SK-N-SH (cell line): ENCODE data around the gene EEA1. TPM values are rescaled to one million over a fixed set of nuclear protein-coding genes. Genes with fewer than 3 reads are reported as not detected.

ENCODE experiments used
- CTCF ChIA-PET: fragments of 300-600, 350-600 bp; formaldehyde crosslinking; extraction: SDS; loops from one replicate; lab custom pipeline; 2021; lab: Yijun Ruan, JAX
- POLR2A ChIA-PET: fragments of 350-600 bp; sonication (Branson Sonifier 250); formaldehyde crosslinking; extraction: SDS; loops from one replicate; lab custom pipeline; 2020; ENCODE audit warnings: antibody characterized with exemption, inconsistent platforms; lab: Yijun Ruan, JAX
- DNase-seq: peaks from one replicate; pipeline ENCODE4 v3.0.0; 2012
- H2AFZ ChIP-seq: fragments of 200-600 bp; sonication (generic); 2 replicates; pipeline ENCODE4 v1.8.1; 2016; ENCODE audit warnings: antibody characterized with exemption, mild to moderate bottlenecking, low read depth
- H3F3A ChIP-seq: fragments of 200-600 bp; sonication (generic); replicated peaks from 2 replicates; pipeline ENCODE3; 2016; ENCODE audit warnings: antibody characterized with exemption, mild to moderate bottlenecking; ENCODE audit not compliant: insufficient read depth
- H3K27ac ChIP-seq, 2 experiments: fragments of 200-500 bp in 1 of 2; fragments of 200-600 bp in 1 of 2; sonication (Bioruptor generic) in 1 of 2; sonication (generic), shearing (Covaris generic) in 1 of 2; 2 replicates each; pipeline versions ENCODE4 v1.5.1 to v1.6.1; 2014 to 2016; ENCODE audit warnings: low read depth in 2 of 2, inconsistent platforms in 1 of 2, low read length in 1 of 2, mild to moderate bottlenecking in 1 of 2, mixed read lengths in 1 of 2
- H3K27me3 ChIP-seq: fragments of 200-600 bp; sonication (generic), shearing (Covaris generic); 2 replicates; pipeline ENCODE4 v1.6.1; 2016; ENCODE audit warnings: mixed run types; ENCODE audit not compliant: insufficient read depth
- H3K36me3 ChIP-seq, 2 experiments: fragments of 200-500 bp in 1 of 2; fragments of 200-600 bp in 1 of 2; sonication (Bioruptor generic) in 1 of 2; sonication (generic) in 1 of 2; replicated peaks in 1 of 2; 2 replicates each; pipeline versions ENCODE3 to v1.5.1; 2014 to 2016; ENCODE audit warnings: low read length in 1 of 2, mild to moderate bottlenecking in 1 of 2; ENCODE audit not compliant: insufficient read depth in 2 of 2, control insufficient read depth in 1 of 2
- H3K4me1 ChIP-seq, 2 experiments: fragments of 200-500 bp in 1 of 2; fragments of 200-600 bp in 1 of 2; sonication (Bioruptor generic) in 1 of 2; sonication (generic), shearing (Covaris generic) in 1 of 2; 2 replicates each; pipeline versions ENCODE4 v1.5.1 to v1.6.1; 2014 to 2016; ENCODE audit warnings: low read depth in 1 of 2, low read length in 1 of 2, mixed run types in 1 of 2; ENCODE audit not compliant: insufficient read depth in 2 of 2, control insufficient read depth in 1 of 2
- H3K4me2 ChIP-seq: fragments of 200-600 bp; sonication (generic), shearing (Covaris generic); 2 replicates; pipeline ENCODE4 v1.6.1; 2017; ENCODE audit warnings: mixed run types
- H3K4me3 ChIP-seq, 2 experiments: fragments of 200-500 bp in 1 of 2; fragments of 200-600 bp in 1 of 2; sonication (Bioruptor generic) in 1 of 2; sonication (generic), shearing (Covaris generic) in 1 of 2; 2 replicates each; pipeline versions ENCODE4 v1.5.1 to v1.8.1; 2014 to 2016; ENCODE audit warnings: low read depth in 2 of 2, inconsistent platforms in 1 of 2, low read length in 1 of 2, mild to moderate bottlenecking in 1 of 2, mixed read lengths in 1 of 2, moderate library complexity in 1 of 2
- H3K79me2 ChIP-seq: fragments of 200-600 bp; sonication (generic); 2 replicates; pipeline ENCODE4 v1.8.1; 2017; ENCODE audit warnings: mild to moderate bottlenecking; ENCODE audit not compliant: insufficient read depth
- H3K9ac ChIP-seq: fragments of 200-600 bp; sonication (generic); 2 replicates; pipeline ENCODE4 v1.6.1; 2017; ENCODE audit warnings: mixed run types
- H3K9me2 ChIP-seq: fragments of 200-600 bp; sonication (generic); 2 replicates; pipeline ENCODE4 v1.6.1; 2017; ENCODE audit warnings: mixed run types
- H3K9me3 ChIP-seq: fragments of 200-600 bp; sonication (generic); 2 replicates; pipeline ENCODE4 v1.6.1; 2017; ENCODE audit warnings: mixed run types, mild to moderate bottlenecking, moderate library complexity
- H4K20me1 ChIP-seq: fragments of 200-600 bp; sonication (generic); 2 replicates; pipeline ENCODE4 v1.6.1; 2017; ENCODE audit warnings: mild to moderate bottlenecking, mixed run types; ENCODE audit not compliant: insufficient read depth
- EP300 ChIP-seq, 2 experiments: IDR thresholded peaks; 2 replicates each; pipeline versions ENCODE4 v1.4.0 to v1.6.1; 2012; ENCODE audit warnings: borderline replicate concordance in 1 of 2, low read depth in 1 of 2, low read length in 1 of 2
- EZH2phosphoT487 ChIP-seq: fragments of 200-600 bp; sonication (generic); IDR thresholded peaks from 2 replicates; pipeline ENCODE4 v1.6.1; 2017; ENCODE audit warnings: low read depth, mixed run types, mild to moderate bottlenecking, antibody characterized with exemption, moderate library complexity, borderline replicate concordance
- MAX ChIP-seq: IDR thresholded peaks from 2 replicates; pipeline ENCODE4 v1.4.0; 2012; ENCODE audit warnings: low read depth
- MEF2A ChIP-seq: IDR thresholded peaks from 2 replicates; pipeline ENCODE4 v1.4.0; 2012; ENCODE audit warnings: low read depth, borderline replicate concordance
- MXI1 ChIP-seq: IDR thresholded peaks from 2 replicates; pipeline ENCODE4 v1.6.1; 2012; ENCODE audit warnings: mild to moderate bottlenecking, low read depth, low read length, improper control_type of control experiment
- NFIC ChIP-seq: IDR thresholded peaks from 2 replicates; pipeline ENCODE4 v1.4.0; 2012; ENCODE audit warnings: borderline replicate concordance
- NRF1 ChIP-seq: IDR thresholded peaks from 2 replicates; pipeline ENCODE4 v1.6.1; 2012; ENCODE audit warnings: low read depth, mild to moderate bottlenecking, low read length
- POLR2AphosphoS5 ChIP-seq: IDR thresholded peaks from 2 replicates; pipeline ENCODE4 v1.6.1; 2012; ENCODE audit warnings: low read depth, low read length
- RCOR1 ChIP-seq: fragments of 150-350 bp; IDR thresholded peaks from 2 replicates; pipeline ENCODE4 v1.6.1; 2017; ENCODE audit warnings: antibody characterized with exemption, low read length
- RFX5 ChIP-seq: IDR thresholded peaks from 2 replicates; pipeline ENCODE4 v1.6.1; 2012; ENCODE audit warnings: mild to moderate bottlenecking, improper control_type of control experiment, low read length
- SIN3A ChIP-seq: IDR thresholded peaks from 2 replicates; pipeline ENCODE4 v1.6.1; 2012; ENCODE audit warnings: low read depth, mild to moderate bottlenecking, low read length, moderate library complexity, borderline replicate concordance
- TCF12 ChIP-seq: IDR thresholded peaks from 2 replicates; pipeline ENCODE4 v1.4.0; 2012
- TEAD4 ChIP-seq: IDR thresholded peaks from 2 replicates; pipeline ENCODE4 v1.4.0; 2012; ENCODE audit warnings: mild to moderate bottlenecking, borderline replicate concordance; ENCODE audit not compliant: insufficient read depth
- USF2 ChIP-seq: fragments of 150-350 bp; IDR thresholded peaks from 2 replicates; pipeline ENCODE4 v1.6.1; 2017; ENCODE audit warnings: antibody characterized with exemption, low read length, low read depth, borderline replicate concordance
- YY1 ChIP-seq: IDR thresholded peaks from 2 replicates; pipeline ENCODE4 v1.4.0; 2012; ENCODE audit warnings: low read depth, mild to moderate bottlenecking
- ZBTB33 ChIP-seq: IDR thresholded peaks from 2 replicates; pipeline ENCODE4 v1.4.0; 2012; ENCODE audit warnings: low read depth, borderline replicate concordance
- WGBS: methylation state at CpG from one replicate; pipeline ENCODE4 v1.1.6; 2017; ENCODE audit warnings: low lambda C conversion rate; 5-methylcytosine and 5-hydroxymethylcytosine counted together
- polyA plus RNA-seq, 3 experiments: library from polyadenylated mRNA; depleted of rRNA; stranded (reverse); fragments of >200 nt; gene quantifications; 2 replicates each; pipeline ENCODE4 v1.2.3, GENCODE V29; 2012
- TF ChIP-seq, protein P1 (sequence below): fragments of 150-350 bp; IDR thresholded peaks from 2 replicates; pipeline ENCODE4 v1.6.1; 2016; ENCODE audit warnings: mild to moderate bottlenecking, low read depth, low read length
- TF ChIP-seq, protein P2 (sequence below): IDR thresholded peaks from 2 replicates; pipeline ENCODE4 v1.4.0; 2012; ENCODE audit warnings: low read depth, borderline replicate concordance
- TF ChIP-seq, protein P3 (sequence below): fragments of 200-600 bp; sonication (generic); IDR thresholded peaks from 2 replicates; pipeline ENCODE4 v1.6.1; 2017; ENCODE audit warnings: antibody characterized with exemption, mild to moderate bottlenecking, moderate library complexity
- TF ChIP-seq, protein P4 (sequence below): IDR thresholded peaks from 2 replicates; pipeline ENCODE4 v1.6.1; 2012; ENCODE audit warnings: mild to moderate bottlenecking, low read depth, low read length, moderate library complexity

EEA1 gene
- polyA plus RNA-seq, 1 of the 3 experiments (the other 2 are of a cell fraction): 1.5 TPM

- no peaks in the 10 kb centered on the region for H3K27me3 ChIP-seq
- ChIA-PET CTCF (interaction anchor here (0.9 kb wide), 1 partner anchor 14 kb away, joined by 3 read pairs; no protein-coding TSS in a partner anchor), POLR2A (no interaction called here)
- peaks cover 0 to 6% of the 10 kb centered on the region in 2 experiments for H3K36me3 ChIP-seq
- H3K9me3 ChIP-seq: no peaks in the 10 kb centered on the region
- 8% methylated on average over 3 of the region's 3 CpGs for WGBS
- H3K4me2 ChIP-seq: peak overlapping the region; percentile 74
- H3K4me1 ChIP-seq: peaks cover 0 to 11% of the 10 kb centered on the region in 2 experiments; a peak in 2 of 4 replicates
- H3K27ac ChIP-seq: peak overlapping the region; percentile 31 to 96
- no peaks in the 10 kb centered on the region for H4K20me1 ChIP-seq
- peaks cover 83% of the 10 kb centered on the region for H3K79me2 ChIP-seq
- H3K9ac ChIP-seq: peak overlapping the region; percentile 59; the same call in 1 of the 2 replicates
- H3K9me2 ChIP-seq: no peaks in the 10 kb centered on the region
- peak overlapping the region in 1 of 2 experiments; percentile 27; a peak in 2 of 4 replicates for H3K4me3 ChIP-seq
- peak; percentile 8 for DNase-seq
- H3F3A ChIP-seq: peaks cover 33% of the 10 kb centered on the region
- peak overlapping the region; percentile 15; the same call in 1 of the 2 replicates for H2AFZ ChIP-seq
- TF ChIP-seq, protein P1, sequence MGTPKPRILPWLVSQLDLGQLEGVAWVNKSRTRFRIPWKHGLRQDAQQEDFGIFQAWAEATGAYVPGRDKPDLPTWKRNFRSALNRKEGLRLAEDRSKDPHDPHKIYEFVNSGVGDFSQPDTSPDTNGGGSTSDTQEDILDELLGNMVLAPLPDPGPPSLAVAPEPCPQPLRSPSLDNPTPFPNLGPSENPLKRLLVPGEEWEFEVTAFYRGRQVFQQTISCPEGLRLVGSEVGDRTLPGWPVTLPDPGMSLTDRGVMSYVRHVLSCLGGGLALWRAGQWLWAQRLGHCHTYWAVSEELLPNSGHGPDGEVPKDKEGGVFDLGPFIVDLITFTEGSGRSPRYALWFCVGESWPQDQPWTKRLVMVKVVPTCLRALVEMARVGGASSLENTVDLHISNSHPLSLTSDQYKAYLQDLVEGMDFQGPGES: no peak
- TF ChIP-seq NFIC (peak; percentile 89), MAX (no peak; the same call in 1 of the 2 replicates), RFX5 (no peak), USF2 (no peak), NRF1 (no peak), ZBTB33 (no peak), SIN3A (peak; percentile 68; the same call in 1 of the 2 replicates), EP300 (IDR thresholded peaks at IDR 0.05; ENCODE audit: borderline replicate concordance in 1 of 2, low read depth in 1 of 2, low read length in 1 of 2) (no peak; a peak in 2 of 4 replicates), POLR2AphosphoS5 (peak; percentile 33; the same call in 1 of the 2 replicates), RCOR1 (no peak), TCF12 (peak; percentile 69; the same call in 1 of the 2 replicates), MEF2A (no peak), EZH2phosphoT487 (no peak), YY1 (no peak), MXI1 (no peak), TEAD4 (peak; percentile 69; the same call in 1 of the 2 replicates)
- TF ChIP-seq, protein P2, sequence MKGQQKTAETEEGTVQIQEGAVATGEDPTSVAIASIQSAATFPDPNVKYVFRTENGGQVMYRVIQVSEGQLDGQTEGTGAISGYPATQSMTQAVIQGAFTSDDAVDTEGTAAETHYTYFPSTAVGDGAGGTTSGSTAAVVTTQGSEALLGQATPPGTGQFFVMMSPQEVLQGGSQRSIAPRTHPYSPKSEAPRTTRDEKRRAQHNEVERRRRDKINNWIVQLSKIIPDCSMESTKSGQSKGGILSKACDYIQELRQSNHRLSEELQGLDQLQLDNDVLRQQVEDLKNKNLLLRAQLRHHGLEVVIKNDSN: peak; percentile 57; the same call in 1 of the 2 replicates
- TF ChIP-seq, protein P3, sequence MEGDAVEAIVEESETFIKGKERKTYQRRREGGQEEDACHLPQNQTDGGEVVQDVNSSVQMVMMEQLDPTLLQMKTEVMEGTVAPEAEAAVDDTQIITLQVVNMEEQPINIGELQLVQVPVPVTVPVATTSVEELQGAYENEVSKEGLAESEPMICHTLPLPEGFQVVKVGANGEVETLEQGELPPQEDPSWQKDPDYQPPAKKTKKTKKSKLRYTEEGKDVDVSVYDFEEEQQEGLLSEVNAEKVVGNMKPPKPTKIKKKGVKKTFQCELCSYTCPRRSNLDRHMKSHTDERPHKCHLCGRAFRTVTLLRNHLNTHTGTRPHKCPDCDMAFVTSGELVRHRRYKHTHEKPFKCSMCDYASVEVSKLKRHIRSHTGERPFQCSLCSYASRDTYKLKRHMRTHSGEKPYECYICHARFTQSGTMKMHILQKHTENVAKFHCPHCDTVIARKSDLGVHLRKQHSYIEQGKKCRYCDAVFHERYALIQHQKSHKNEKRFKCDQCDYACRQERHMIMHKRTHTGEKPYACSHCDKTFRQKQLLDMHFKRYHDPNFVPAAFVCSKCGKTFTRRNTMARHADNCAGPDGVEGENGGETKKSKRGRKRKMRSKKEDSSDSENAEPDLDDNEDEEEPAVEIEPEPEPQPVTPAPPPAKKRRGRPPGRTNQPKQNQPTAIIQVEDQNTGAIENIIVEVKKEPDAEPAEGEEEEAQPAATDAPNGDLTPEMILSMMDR: no peak
- TF ChIP-seq, protein P4, sequence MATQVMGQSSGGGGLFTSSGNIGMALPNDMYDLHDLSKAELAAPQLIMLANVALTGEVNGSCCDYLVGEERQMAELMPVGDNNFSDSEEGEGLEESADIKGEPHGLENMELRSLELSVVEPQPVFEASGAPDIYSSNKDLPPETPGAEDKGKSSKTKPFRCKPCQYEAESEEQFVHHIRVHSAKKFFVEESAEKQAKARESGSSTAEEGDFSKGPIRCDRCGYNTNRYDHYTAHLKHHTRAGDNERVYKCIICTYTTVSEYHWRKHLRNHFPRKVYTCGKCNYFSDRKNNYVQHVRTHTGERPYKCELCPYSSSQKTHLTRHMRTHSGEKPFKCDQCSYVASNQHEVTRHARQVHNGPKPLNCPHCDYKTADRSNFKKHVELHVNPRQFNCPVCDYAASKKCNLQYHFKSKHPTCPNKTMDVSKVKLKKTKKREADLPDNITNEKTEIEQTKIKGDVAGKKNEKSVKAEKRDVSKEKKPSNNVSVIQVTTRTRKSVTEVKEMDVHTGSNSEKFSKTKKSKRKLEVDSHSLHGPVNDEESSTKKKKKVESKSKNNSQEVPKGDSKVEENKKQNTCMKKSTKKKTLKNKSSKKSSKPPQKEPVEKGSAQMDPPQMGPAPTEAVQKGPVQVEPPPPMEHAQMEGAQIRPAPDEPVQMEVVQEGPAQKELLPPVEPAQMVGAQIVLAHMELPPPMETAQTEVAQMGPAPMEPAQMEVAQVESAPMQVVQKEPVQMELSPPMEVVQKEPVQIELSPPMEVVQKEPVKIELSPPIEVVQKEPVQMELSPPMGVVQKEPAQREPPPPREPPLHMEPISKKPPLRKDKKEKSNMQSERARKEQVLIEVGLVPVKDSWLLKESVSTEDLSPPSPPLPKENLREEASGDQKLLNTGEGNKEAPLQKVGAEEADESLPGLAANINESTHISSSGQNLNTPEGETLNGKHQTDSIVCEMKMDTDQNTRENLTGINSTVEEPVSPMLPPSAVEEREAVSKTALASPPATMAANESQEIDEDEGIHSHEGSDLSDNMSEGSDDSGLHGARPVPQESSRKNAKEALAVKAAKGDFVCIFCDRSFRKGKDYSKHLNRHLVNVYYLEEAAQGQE: peak; percentile 47; the same call in 1 of the 2 replicates
Measured at GRCh38 chr12:92899386-92900001, 29.6 kb downstream of the EEA1 start.
